Measurements from ENCODE around the gene GPR33. TPM values are rescaled to one million over a fixed set of nuclear protein-coding genes. Genes with fewer than 3 reads are reported as not detected.

The GPR33 gene
- total and polyA plus RNA-seq, 2 of the 8 experiments (the other 6 are each of a cell fraction or from before 2014, with no cell fraction given) = not detected

DNA sequence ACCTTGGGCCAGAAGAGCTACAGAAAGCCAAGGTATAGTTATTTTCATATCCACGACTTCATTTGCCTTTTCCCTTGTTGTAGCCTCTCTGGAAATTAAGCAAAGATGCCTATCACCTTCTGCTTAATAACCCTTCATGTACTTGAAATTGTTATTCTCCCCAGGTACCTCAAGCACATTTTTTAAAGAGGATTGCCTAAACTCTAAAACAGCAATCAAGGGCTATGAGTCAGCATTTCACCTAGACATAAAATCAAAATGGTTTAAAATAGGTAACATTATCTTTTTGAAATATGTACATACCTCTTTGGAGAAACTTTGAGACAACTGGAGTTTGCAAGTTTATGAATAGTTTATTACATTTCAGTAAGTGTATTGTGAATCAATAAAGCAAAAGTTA is 42.1 kb downstream of the GPR33 start (continued):
- TF ChIP-seq, protein P1, sequence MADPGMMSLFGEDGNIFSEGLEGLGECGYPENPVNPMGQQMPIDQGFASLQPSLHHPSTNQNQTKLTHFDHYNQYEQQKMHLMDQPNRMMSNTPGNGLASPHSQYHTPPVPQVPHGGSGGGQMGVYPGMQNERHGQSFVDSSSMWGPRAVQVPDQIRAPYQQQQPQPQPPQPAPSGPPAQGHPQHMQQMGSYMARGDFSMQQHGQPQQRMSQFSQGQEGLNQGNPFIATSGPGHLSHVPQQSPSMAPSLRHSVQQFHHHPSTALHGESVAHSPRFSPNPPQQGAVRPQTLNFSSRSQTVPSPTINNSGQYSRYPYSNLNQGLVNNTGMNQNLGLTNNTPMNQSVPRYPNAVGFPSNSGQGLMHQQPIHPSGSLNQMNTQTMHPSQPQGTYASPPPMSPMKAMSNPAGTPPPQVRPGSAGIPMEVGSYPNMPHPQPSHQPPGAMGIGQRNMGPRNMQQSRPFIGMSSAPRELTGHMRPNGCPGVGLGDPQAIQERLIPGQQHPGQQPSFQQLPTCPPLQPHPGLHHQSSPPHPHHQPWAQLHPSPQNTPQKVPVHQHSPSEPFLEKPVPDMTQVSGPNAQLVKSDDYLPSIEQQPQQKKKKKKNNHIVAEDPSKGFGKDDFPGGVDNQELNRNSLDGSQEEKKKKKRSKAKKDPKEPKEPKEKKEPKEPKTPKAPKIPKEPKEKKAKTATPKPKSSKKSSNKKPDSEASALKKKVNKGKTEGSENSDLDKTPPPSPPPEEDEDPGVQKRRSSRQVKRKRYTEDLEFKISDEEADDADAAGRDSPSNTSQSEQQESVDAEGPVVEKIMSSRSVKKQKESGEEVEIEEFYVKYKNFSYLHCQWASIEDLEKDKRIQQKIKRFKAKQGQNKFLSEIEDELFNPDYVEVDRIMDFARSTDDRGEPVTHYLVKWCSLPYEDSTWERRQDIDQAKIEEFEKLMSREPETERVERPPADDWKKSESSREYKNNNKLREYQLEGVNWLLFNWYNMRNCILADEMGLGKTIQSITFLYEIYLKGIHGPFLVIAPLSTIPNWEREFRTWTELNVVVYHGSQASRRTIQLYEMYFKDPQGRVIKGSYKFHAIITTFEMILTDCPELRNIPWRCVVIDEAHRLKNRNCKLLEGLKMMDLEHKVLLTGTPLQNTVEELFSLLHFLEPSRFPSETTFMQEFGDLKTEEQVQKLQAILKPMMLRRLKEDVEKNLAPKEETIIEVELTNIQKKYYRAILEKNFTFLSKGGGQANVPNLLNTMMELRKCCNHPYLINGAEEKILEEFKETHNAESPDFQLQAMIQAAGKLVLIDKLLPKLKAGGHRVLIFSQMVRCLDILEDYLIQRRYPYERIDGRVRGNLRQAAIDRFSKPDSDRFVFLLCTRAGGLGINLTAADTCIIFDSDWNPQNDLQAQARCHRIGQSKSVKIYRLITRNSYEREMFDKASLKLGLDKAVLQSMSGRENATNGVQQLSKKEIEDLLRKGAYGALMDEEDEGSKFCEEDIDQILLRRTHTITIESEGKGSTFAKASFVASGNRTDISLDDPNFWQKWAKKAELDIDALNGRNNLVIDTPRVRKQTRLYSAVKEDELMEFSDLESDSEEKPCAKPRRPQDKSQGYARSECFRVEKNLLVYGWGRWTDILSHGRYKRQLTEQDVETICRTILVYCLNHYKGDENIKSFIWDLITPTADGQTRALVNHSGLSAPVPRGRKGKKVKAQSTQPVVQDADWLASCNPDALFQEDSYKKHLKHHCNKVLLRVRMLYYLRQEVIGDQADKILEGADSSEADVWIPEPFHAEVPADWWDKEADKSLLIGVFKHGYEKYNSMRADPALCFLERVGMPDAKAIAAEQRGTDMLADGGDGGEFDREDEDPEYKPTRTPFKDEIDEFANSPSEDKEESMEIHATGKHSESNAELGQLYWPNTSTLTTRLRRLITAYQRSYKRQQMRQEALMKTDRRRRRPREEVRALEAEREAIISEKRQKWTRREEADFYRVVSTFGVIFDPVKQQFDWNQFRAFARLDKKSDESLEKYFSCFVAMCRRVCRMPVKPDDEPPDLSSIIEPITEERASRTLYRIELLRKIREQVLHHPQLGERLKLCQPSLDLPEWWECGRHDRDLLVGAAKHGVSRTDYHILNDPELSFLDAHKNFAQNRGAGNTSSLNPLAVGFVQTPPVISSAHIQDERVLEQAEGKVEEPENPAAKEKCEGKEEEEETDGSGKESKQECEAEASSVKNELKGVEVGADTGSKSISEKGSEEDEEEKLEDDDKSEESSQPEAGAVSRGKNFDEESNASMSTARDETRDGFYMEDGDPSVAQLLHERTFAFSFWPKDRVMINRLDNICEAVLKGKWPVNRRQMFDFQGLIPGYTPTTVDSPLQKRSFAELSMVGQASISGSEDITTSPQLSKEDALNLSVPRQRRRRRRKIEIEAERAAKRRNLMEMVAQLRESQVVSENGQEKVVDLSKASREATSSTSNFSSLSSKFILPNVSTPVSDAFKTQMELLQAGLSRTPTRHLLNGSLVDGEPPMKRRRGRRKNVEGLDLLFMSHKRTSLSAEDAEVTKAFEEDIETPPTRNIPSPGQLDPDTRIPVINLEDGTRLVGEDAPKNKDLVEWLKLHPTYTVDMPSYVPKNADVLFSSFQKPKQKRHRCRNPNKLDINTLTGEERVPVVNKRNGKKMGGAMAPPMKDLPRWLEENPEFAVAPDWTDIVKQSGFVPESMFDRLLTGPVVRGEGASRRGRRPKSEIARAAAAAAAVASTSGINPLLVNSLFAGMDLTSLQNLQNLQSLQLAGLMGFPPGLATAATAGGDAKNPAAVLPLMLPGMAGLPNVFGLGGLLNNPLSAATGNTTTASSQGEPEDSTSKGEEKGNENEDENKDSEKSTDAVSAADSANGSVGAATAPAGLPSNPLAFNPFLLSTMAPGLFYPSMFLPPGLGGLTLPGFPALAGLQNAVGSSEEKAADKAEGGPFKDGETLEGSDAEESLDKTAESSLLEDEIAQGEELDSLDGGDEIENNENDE (IDR thresholded peaks at IDR 0.05; ENCODE audit: insufficient replicate concordance, low read length) = no peak
- TF ChIP-seq BACH1 (IDR thresholded peaks at IDR 0.05; ENCODE audit: low read length) = no peak
- TF ChIP-seq FOSL1 (IDR thresholded peaks at IDR 0.05; ENCODE audit: insufficient read depth, low read depth, low read length) = no peak
- no peak for TF ChIP-seq JUN (IDR thresholded peaks at IDR 0.05; ENCODE audit: low read depth, low read length)
- no peak for TF ChIP-seq CBX5 (IDR thresholded peaks at IDR 0.05; ENCODE audit: low read depth, low read length)
- TF ChIP-seq PHF8 (conservative IDR thresholded peaks at IDR 0.05; ENCODE audit: low read depth, low read length) = no peak
- TF ChIP-seq, protein P2, sequence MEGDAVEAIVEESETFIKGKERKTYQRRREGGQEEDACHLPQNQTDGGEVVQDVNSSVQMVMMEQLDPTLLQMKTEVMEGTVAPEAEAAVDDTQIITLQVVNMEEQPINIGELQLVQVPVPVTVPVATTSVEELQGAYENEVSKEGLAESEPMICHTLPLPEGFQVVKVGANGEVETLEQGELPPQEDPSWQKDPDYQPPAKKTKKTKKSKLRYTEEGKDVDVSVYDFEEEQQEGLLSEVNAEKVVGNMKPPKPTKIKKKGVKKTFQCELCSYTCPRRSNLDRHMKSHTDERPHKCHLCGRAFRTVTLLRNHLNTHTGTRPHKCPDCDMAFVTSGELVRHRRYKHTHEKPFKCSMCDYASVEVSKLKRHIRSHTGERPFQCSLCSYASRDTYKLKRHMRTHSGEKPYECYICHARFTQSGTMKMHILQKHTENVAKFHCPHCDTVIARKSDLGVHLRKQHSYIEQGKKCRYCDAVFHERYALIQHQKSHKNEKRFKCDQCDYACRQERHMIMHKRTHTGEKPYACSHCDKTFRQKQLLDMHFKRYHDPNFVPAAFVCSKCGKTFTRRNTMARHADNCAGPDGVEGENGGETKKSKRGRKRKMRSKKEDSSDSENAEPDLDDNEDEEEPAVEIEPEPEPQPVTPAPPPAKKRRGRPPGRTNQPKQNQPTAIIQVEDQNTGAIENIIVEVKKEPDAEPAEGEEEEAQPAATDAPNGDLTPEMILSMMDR (IDR thresholded peaks at IDR 0.05; ENCODE audit: control extremely low read depth in 1 of 3, insufficient read depth in 1 of 3, low read depth in 1 of 3, low read length in 3 of 3) = no peak
- no peak for TF ChIP-seq MAFK (IDR thresholded peaks at IDR 0.05; ENCODE audit: low read depth, low read length)

Data from H1 (cell line).